GM18951 (cell line): ENCODE results near the gene LRP11.

Experiments used
- POLR2A ChIP-seq: IDR thresholded peaks from 4 replicates; pipeline ENCODE4 v1.6.1; 2011; ENCODE audit warnings: mild to moderate bottlenecking; ENCODE audit not compliant: insufficient read length, insufficient read depth; ENCODE audit errors: extremely low read depth
- in situ Hi-C: fragments of 300-500 bp; cut with MboI; formaldehyde crosslinking; loops from one replicate; pipeline ENCODE4 v1.12.0; 2022; ENCODE audit warnings: low sequenced_read_pairs, mixed read lengths, inconsistent platforms; ENCODE audit not compliant: unreplicated experiment

Gene LRP11

GRCh38 chr6:149891259-149891658 is 27.1 kb upstream of the LRP11 start:
- in situ Hi-C loops = no loop called here

GRCh38 chr6:149890629-149891045 is 26.5 kb upstream of the LRP11 start:
- in situ Hi-C loops = no loop called here

More at GRCh38 chr6:149891259-149891658, 27.1 kb upstream of the LRP11 start:
- no peak for TF ChIP-seq POLR2A

GRCh38 chr6:149889326-149889725 is 25.2 kb upstream of the LRP11 start:
- in situ Hi-C loops = no loop called here
- no peak for TF ChIP-seq POLR2A

More at GRCh38 chr6:149890629-149891045, 26.5 kb upstream of the LRP11 start:
- no peak for TF ChIP-seq POLR2A

GRCh38 chr6:149888659-149889058 is 24.5 kb upstream of the LRP11 start:
- no peak for TF ChIP-seq POLR2A
- in situ Hi-C loops = no loop called here

- in situ Hi-C loops = no loop called here
- TF ChIP-seq POLR2A = no peak
Observed at GRCh38 chr6:149888093-149888492, 23.9 kb upstream of the LRP11 start.

GRCh38 chr6:149887343-149887742 is 23.2 kb upstream of the LRP11 start:
- in situ Hi-C loops = no loop called here
- TF ChIP-seq POLR2A = no peak

- no peak for TF ChIP-seq POLR2A
- in situ Hi-C loops = no loop called here
Observed at GRCh38 chr6:149885888-149886287, 21.7 kb upstream of the LRP11 start.

GRCh38 chr6:149884617-149885016 is 20.5 kb upstream of the LRP11 start:
- TF ChIP-seq POLR2A = no peak
- in situ Hi-C loops = no loop called here

GRCh38 chr6:149884215-149884614 is 20.1 kb upstream of the LRP11 start:
- in situ Hi-C loops = no loop called here
- no peak for TF ChIP-seq POLR2A

- in situ Hi-C loops = no loop called here
- no peak for TF ChIP-seq POLR2A
Observed at GRCh38 chr6:149881860-149882259, 17.7 kb upstream of the LRP11 start.

GRCh38 chr6:149881066-149881766 is 17.1 kb upstream of the LRP11 start:
- TF ChIP-seq POLR2A = no peak
- in situ Hi-C loops = no loop called here

- TF ChIP-seq POLR2A = no peak
- in situ Hi-C loops = no loop called here
Observed at GRCh38 chr6:149877659-149878058, 13.5 kb upstream of the LRP11 start.

- in situ Hi-C loops = no loop called here
- no peak for TF ChIP-seq POLR2A
Observed at GRCh38 chr6:149876241-149876933, 12.2 kb upstream of the LRP11 start.

GRCh38 chr6:149872233-149872632 is 8.1 kb upstream of the LRP11 start:
- no peak for TF ChIP-seq POLR2A
- in situ Hi-C loops = no loop called here
